Panc1 (cell line): ENCODE results near the gene ALKBH7. TPM values are rescaled to one million over a fixed set of nuclear protein-coding genes. Genes with fewer than 3 reads are reported as not detected.

Source experiments
- ATAC-seq: fragments of 200-7000 bp; cut with Tn5 transposase; 2 replicates; pipeline ENCODE4 v1.9.1; 2020; ENCODE audit warnings: mild to moderate bottlenecking, moderate library complexity
- BruUV-seq: library from RNA; stranded (reverse); fragments of 400-500 nt; replicated peaks from 2 replicates; lab custom pipeline; 2021; lab: Mats Ljungman, UMichigan
- CTCF ChIA-PET: fragments of 300-600 bp; sonication (Branson Sonifier 250); formaldehyde crosslinking; loops from one replicate; lab custom pipeline; 2022; ENCODE audit warnings: antibody characterized with exemption; lab: Charles Lee
- POLR2A ChIA-PET: fragments of 300-600 bp; sonication (Branson Sonifier 250); formaldehyde crosslinking; loops from one replicate; lab custom pipeline; 2022; ENCODE audit warnings: antibody characterized with exemption; lab: Charles Lee
- DNase-seq: peaks from one replicate; pipeline ENCODE4 v3.0.0-alpha.2; 2010; ENCODE audit warnings: low read depth, low spot score
- H3K27ac ChIP-seq: 2 replicates; pipeline ENCODE4 v1.5.1; 2011; ENCODE audit warnings: mild to moderate bottlenecking, low read length, inconsistent platforms
- H3K27me3 ChIP-seq: fragments of 200-500 bp; sonication (Bioruptor generic); 2 replicates; pipeline ENCODE4 v1.6.0; 2014; ENCODE audit warnings: low read length, inconsistent platforms; ENCODE audit not compliant: control insufficient read depth, insufficient read depth
- H3K36me3 ChIP-seq: fragments of 200-500 bp; sonication (Bioruptor generic); 2 replicates; pipeline ENCODE4 v1.5.1; 2014; ENCODE audit warnings: inconsistent platforms, mild to moderate bottlenecking, low read length, moderate library complexity; ENCODE audit not compliant: control insufficient read depth, insufficient read depth
- H3K4me1 ChIP-seq: 2 replicates; pipeline ENCODE4 v1.5.1; 2011; ENCODE audit warnings: inconsistent platforms, mild to moderate bottlenecking, low read length, moderate library complexity; ENCODE audit not compliant: control insufficient read depth, insufficient read depth
- H3K4me3 ChIP-seq, 2 experiments: 2 replicates each; pipeline ENCODE4 v1.5.1; 2011 to 2012; ENCODE audit warnings: low read depth in 2 of 2, low read length in 2 of 2, mild to moderate bottlenecking in 2 of 2, inconsistent platforms in 1 of 2, moderate library complexity in 1 of 2
- H3K9me3 ChIP-seq: fragments of 200-500 bp; sonication (Bioruptor generic); 2 replicates; pipeline ENCODE4 v1.5.1; 2014; ENCODE audit warnings: low read depth, mild to moderate bottlenecking, inconsistent platforms, low read length, moderate library complexity; ENCODE audit not compliant: control insufficient read depth, insufficient read depth
- CTCF ChIP-seq: fragments of 450-650 bp; IDR thresholded peaks from 2 replicates; pipeline ENCODE4 v1.5.1; 2017; ENCODE audit warnings: mild to moderate bottlenecking
- POLR2AphosphoS5 ChIP-seq: IDR thresholded peaks from 2 replicates; pipeline ENCODE4 v1.6.1; 2012; ENCODE audit warnings: mild to moderate bottlenecking, low read depth, low read length, moderate library complexity
- SIN3A ChIP-seq: IDR thresholded peaks from 2 replicates; pipeline ENCODE4 v1.6.1; 2012; ENCODE audit warnings: low read depth, mild to moderate bottlenecking, low read length, moderate library complexity, borderline replicate concordance; ENCODE audit not compliant: insufficient read depth
- TCF7L2 ChIP-seq: IDR thresholded peaks from 2 replicates; pipeline ENCODE4 v1.6.1; 2011; ENCODE audit warnings: mild to moderate bottlenecking, low read depth, low read length, inconsistent platforms
- in situ Hi-C: cut with HindIII; loops from 2 replicates; pipeline ENCODE4 v1.10.0; 2016; ENCODE audit warnings: low sequenced_read_pairs, low pct_unique_long_range_greater_than_20kb
- intact Hi-C: fragments of 100-400 bp; cut with micrococcal nuclease; formaldehyde crosslinking; loops from one replicate; pipeline ENCODE4 v1.10.0; 2022; ENCODE audit not compliant: unreplicated experiment
- total RNA-seq: library from RNA; stranded (reverse); gene quantifications from one replicate; pipeline ENCODE4 v1.2.1, GENCODE V29; 2021; ENCODE audit not compliant: unreplicated experiment
- TF ChIP-seq, protein P1 (sequence below), 2 experiments: IDR thresholded peaks; 2 replicates each; pipeline ENCODE4 v1.6.1; 2011 to 2012; ENCODE audit warnings: low read depth in 2 of 2, control low read depth in 1 of 2, low read length in 1 of 2, mild to moderate bottlenecking in 1 of 2, moderate library complexity in 1 of 2; ENCODE audit not compliant: insufficient read depth in 1 of 2

ALKBH7 gene
- total RNA-seq, 1 experiment from 2014 or later = 65.0 TPM

- H3K4me1 ChIP-seq = peaks cover 2% of the 10 kb centered on the region
- H3K36me3 ChIP-seq = no peaks in the 10 kb centered on the region
- in situ Hi-C loops = no loop called here
- ChIA-PET POLR2A (no interaction called here), CTCF (interaction anchor here (0.7 kb wide), 1 partner anchor 38 kb away, joined by 7 read pairs; no protein-coding TSS in a partner anchor)
- DNase-seq (no peak), ATAC-seq (no peak)
- BruUV-seq = no TSS peak
- no peak overlapping the region for H3K4me3 ChIP-seq
- H3K27ac ChIP-seq = no peak overlapping the region
- intact Hi-C loops = no loop called here
- TF ChIP-seq SIN3A (no peak), POLR2AphosphoS5 (no peak), TCF7L2 (no peak), CTCF (no peak)
- TF ChIP-seq, protein P1, sequence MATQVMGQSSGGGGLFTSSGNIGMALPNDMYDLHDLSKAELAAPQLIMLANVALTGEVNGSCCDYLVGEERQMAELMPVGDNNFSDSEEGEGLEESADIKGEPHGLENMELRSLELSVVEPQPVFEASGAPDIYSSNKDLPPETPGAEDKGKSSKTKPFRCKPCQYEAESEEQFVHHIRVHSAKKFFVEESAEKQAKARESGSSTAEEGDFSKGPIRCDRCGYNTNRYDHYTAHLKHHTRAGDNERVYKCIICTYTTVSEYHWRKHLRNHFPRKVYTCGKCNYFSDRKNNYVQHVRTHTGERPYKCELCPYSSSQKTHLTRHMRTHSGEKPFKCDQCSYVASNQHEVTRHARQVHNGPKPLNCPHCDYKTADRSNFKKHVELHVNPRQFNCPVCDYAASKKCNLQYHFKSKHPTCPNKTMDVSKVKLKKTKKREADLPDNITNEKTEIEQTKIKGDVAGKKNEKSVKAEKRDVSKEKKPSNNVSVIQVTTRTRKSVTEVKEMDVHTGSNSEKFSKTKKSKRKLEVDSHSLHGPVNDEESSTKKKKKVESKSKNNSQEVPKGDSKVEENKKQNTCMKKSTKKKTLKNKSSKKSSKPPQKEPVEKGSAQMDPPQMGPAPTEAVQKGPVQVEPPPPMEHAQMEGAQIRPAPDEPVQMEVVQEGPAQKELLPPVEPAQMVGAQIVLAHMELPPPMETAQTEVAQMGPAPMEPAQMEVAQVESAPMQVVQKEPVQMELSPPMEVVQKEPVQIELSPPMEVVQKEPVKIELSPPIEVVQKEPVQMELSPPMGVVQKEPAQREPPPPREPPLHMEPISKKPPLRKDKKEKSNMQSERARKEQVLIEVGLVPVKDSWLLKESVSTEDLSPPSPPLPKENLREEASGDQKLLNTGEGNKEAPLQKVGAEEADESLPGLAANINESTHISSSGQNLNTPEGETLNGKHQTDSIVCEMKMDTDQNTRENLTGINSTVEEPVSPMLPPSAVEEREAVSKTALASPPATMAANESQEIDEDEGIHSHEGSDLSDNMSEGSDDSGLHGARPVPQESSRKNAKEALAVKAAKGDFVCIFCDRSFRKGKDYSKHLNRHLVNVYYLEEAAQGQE (IDR thresholded peaks at IDR 0.05; ENCODE audit: insufficient read depth in 1 of 2, low read depth in 2 of 2, low read length in 1 of 2) = no peak
- H3K27me3 ChIP-seq = no peaks in the 10 kb centered on the region
- H3K9me3 ChIP-seq = no peaks in the 10 kb centered on the region
Observed at GRCh38 chr19:6374711-6375410, 2.3 kb downstream of the ALKBH7 start.

GRCh38 chr19:6375411-6376010 lies 2.9 kb downstream of the ALKBH7 start, which contains the start of gene PSPN:
TSS of gene PSPN (minus strand) at chr19:6375933. CDS start at chr19:6375849, 84 bp downstream.
- intact Hi-C loops = no loop called here
- CTCF ChIA-PET = interaction anchor here (0.7 kb wide), 1 partner anchor 37 kb away, joined by 7 read pairs; no protein-coding TSS in a partner anchor
- Histone ChIP-seq H3K9me3 (no peaks in the 10 kb centered on the region), H3K4me3 (no peak within 1 kb of the TSS), H3K4me1 (peaks cover 2% of the 10 kb centered on the region), H3K27me3 (no peaks in the 10 kb centered on the region), H3K27ac (no peak within 1 kb of the TSS), H3K36me3 (no peaks in the 10 kb centered on the region)
- TF ChIP-seq POLR2AphosphoS5 (no peak), CTCF (no peak), TCF7L2 (no peak), SIN3A (no peak)
- TF ChIP-seq, protein P1 (IDR thresholded peaks at IDR 0.05; ENCODE audit: insufficient read depth in 1 of 2, low read depth in 2 of 2, low read length in 1 of 2) = no peak
- no peak for DNase-seq
- BruUV-seq = no TSS peak
- POLR2A ChIA-PET = no interaction called here
- ATAC-seq = no peak
- in situ Hi-C loops = no loop called here
